Kasumi-1 (cell line): ENCODE results near the gene TIGD4.

ENCODE experiments used
- DNase-seq, 2 experiments: peaks; one replicate each; lab custom pipeline; 2025; lab: John Stamatoyannopoulos, UW

The TIGD4 gene

GRCh38 chr4:152719801-152720556 lies 59.6 kb downstream of the TIGD4 start:
- DNase-seq, result no peak
